ENCODE results near the gene P3H2.

Gene P3H2

GRCh38 chr3:190076601-190077394, 43.9 kb downstream of the P3H2 start:
- ATAC-seq, result peak; percentile 98
- 0 out of 2 replicates have a peak, but pooled peaks have one; percentile 46 for TF ChIP-seq ZC3H10 (CRISPR knock-in tag; IDR thresholded peaks at IDR 0.05)
- peak; percentile 65 for TF ChIP-seq ISL1 (CRISPR knock-in tag; IDR thresholded peaks at IDR 0.05)
- TF ChIP-seq TSHZ2 (CRISPR knock-in tag; IDR thresholded peaks at IDR 0.05), result no peak; the same call in 1 of the 2 replicates
- TF ChIP-seq CSDC2 (CRISPR knock-in tag; IDR thresholded peaks at IDR 0.05), result peak; percentile 99
- TF ChIP-seq CSRNP3 (CRISPR knock-in tag; IDR thresholded peaks at IDR 0.05), result no peak
- TF ChIP-seq ZNF70 (CRISPR knock-in tag; IDR thresholded peaks at IDR 0.05), result no peak
- TF ChIP-seq ZFP30 (CRISPR knock-in tag; IDR thresholded peaks at IDR 0.05), result no peak
- TF ChIP-seq RARB (CRISPR knock-in tag; IDR thresholded peaks at IDR 0.05), result no peak
- peak; percentile 78; the same call in 1 of the 2 replicates for TF ChIP-seq ZFP3 (CRISPR knock-in tag; IDR thresholded peaks at IDR 0.05)
- TF ChIP-seq TCF4 (CRISPR knock-in tag; IDR thresholded peaks at IDR 0.05; ENCODE audit: borderline replicate concordance), result no peak
- no peak for TF ChIP-seq ESRRG (CRISPR knock-in tag; IDR thresholded peaks at IDR 0.05)
- TF ChIP-seq OSR1 (CRISPR knock-in tag; IDR thresholded peaks at IDR 0.05), result no peak
- peak; percentile 93 for TF ChIP-seq SNAI2 (CRISPR knock-in tag; IDR thresholded peaks at IDR 0.05)
- no peak for TF ChIP-seq ARNTL (CRISPR knock-in tag; IDR thresholded peaks at IDR 0.05; ENCODE audit: borderline replicate concordance, low read depth)
- TF ChIP-seq ZNF8 (CRISPR knock-in tag; IDR thresholded peaks at IDR 0.05), result no peak
- no peak for TF ChIP-seq BACH2 (CRISPR knock-in tag; IDR thresholded peaks at IDR 0.05; ENCODE audit: borderline replicate concordance)
- TF ChIP-seq CREB5 (CRISPR knock-in tag; IDR thresholded peaks at IDR 0.05; ENCODE audit: low read depth), result no peak
- no peak for TF ChIP-seq POU6F1 (CRISPR knock-in tag; IDR thresholded peaks at IDR 0.05; ENCODE audit: borderline replicate concordance, low read depth)
- no peak for TF ChIP-seq TOX (CRISPR knock-in tag; IDR thresholded peaks at IDR 0.05; ENCODE audit: borderline replicate concordance)
- no peak for TF ChIP-seq GLIS3 (CRISPR knock-in tag; IDR thresholded peaks at IDR 0.05)
- no peak for TF ChIP-seq PPARA (CRISPR knock-in tag; IDR thresholded peaks at IDR 0.05; ENCODE audit: borderline replicate concordance)
- TF ChIP-seq ZNF565 (CRISPR knock-in tag; conservative IDR thresholded peaks at IDR 0.05; ENCODE audit: low read depth), result no peak

- ATAC-seq, result peak; percentile 41
- TF ChIP-seq BACH2 (CRISPR knock-in tag; IDR thresholded peaks at IDR 0.05; ENCODE audit: borderline replicate concordance) (no peak), ZC3H10 (CRISPR knock-in tag; IDR thresholded peaks at IDR 0.05) (no peak), TCF4 (CRISPR knock-in tag; IDR thresholded peaks at IDR 0.05; ENCODE audit: borderline replicate concordance) (no peak), CREB5 (CRISPR knock-in tag; IDR thresholded peaks at IDR 0.05; ENCODE audit: low read depth) (no peak), ESRRG (CRISPR knock-in tag; IDR thresholded peaks at IDR 0.05) (no peak), OSR1 (CRISPR knock-in tag; IDR thresholded peaks at IDR 0.05) (no peak), ARNTL (CRISPR knock-in tag; IDR thresholded peaks at IDR 0.05; ENCODE audit: borderline replicate concordance, low read depth) (no peak), ISL1 (CRISPR knock-in tag; IDR thresholded peaks at IDR 0.05) (no peak), TSHZ2 (CRISPR knock-in tag; IDR thresholded peaks at IDR 0.05) (no peak), ZNF70 (CRISPR knock-in tag; IDR thresholded peaks at IDR 0.05) (no peak), ZNF565 (CRISPR knock-in tag; conservative IDR thresholded peaks at IDR 0.05; ENCODE audit: low read depth) (no peak), PPARA (CRISPR knock-in tag; IDR thresholded peaks at IDR 0.05; ENCODE audit: borderline replicate concordance) (no peak), POU6F1 (CRISPR knock-in tag; IDR thresholded peaks at IDR 0.05; ENCODE audit: borderline replicate concordance, low read depth) (no peak), TOX (CRISPR knock-in tag; IDR thresholded peaks at IDR 0.05; ENCODE audit: borderline replicate concordance) (no peak)
Observed at GRCh38 chr3:190076136-190076535, 44.6 kb downstream of the P3H2 start.
